ENCODE data around the gene CCDC137. TPM values are rescaled to one million over a fixed set of nuclear protein-coding genes. Genes with fewer than 3 reads are reported as not detected.
A peak's percentile ranks its signal among the peaks of the same experiment; 100 is the strongest.

CCDC137 gene
- polyA plus RNA-seq, 5 donors: 13.8 to 19.4 (median 14.0) TPM

DNA sequence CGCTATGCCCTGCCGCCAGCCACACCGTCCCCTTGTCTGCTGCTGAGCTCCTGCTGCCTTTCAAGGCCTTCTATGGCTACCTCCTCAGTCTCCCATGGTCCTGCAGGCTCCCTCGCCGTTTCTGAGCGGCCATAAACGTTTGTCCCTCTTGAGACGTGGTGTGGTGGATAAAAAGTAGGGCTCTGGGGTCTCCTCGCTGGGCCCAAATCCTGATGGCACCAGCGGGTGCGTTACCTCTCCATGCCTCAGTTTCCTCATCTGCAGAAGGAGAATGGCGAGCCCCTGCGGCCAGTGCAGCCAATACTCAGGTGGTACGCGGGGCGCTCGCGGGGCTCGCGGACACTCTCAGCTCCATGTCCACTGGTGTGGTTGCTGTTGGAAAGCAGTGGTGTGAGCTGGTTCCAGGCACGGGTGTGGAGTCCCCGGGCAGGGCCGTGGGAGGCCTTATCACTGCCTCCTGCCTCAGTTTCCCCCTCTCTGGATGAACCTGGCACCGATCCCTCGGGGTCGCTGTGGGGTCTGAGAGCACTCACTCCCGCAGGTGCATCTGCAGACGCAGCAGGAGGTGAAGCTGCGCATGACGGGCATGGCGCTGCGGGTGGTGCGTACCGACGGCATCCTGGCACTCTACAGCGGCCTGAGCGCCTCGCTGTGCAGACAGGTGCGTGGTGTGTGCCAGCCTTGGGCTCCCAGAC is 48.0 kb downstream of the CCDC137 start:
- DNase-seq: no peak

DNA sequence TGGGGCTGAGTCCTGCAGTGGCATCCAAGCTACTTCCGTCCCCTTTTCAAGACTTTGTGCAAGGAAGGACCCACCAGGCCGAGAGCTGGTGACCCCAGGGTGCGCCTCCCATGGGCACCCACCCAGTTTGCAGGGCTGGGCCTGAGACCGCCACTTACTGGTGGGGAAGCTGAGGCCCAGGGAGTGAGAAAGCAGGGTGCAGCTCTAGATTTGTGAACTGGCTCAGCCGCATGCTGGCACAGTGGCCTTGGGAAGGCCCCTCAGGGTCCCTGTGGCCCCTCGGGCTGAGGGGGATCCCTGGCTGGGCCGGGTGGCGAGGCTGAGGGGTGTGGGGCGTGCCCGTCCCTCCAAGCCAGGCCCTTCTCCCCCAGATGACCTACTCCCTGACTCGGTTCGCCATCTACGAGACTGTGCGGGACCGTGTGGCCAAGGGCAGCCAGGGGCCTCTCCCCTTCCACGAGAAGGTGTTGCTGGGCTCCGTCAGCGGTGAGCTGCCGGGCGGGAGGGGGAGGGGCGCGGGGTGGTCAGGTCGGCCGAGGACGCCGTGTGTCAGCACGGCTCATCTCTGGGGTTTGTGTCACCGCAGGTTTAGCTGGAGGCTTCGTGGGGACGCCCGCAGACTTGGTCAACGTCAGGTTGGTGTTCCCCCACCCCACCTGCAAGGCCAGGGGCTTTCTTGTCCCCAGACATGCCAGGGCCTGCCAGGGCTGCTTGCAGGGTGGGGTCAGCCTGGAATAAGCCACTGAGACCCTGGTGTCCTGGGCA is 48.8 kb downstream of the CCDC137 start:
- DNase-seq: no peak

DNA sequence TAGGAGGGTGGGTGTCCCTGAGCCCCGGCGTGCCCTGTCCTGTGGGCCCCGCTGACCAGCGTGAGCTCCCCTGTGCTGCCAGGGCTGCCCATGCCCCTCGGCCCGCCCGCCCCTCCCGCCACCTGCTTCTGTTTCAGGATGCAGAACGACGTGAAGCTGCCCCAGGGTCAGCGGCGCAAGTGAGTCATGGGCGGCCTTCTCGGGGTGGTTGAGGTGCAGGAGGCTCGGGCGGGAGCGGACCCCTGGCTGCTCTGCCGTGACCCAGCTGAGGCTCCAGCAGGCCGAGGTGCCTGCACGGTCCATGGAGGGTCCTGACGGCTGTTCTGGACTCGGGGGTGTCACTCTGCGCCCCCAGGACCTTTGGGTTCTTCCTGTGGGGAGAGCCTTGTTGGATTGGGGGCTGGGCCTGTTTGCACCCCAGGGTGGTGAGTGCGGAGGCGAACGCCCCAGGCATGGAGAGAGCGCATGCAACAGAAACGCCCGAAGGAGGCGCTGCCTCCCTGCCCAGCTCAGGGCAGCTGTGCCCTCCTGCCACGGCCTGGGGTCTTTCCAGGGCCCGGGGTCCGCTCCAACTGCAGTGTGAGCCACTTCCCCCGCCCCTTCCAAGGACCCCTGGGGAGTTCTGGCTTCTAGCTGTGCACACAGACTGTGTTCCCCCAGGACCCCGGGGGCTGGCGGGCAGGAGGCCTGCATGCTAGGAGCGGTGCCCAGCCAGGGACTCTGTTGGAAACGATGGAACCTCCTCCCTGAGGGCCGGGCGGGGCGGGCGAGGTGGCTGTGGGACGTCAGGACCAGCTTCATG is 49.5 kb downstream of the CCDC137 start:
- DNase-seq: no peak

DNA sequence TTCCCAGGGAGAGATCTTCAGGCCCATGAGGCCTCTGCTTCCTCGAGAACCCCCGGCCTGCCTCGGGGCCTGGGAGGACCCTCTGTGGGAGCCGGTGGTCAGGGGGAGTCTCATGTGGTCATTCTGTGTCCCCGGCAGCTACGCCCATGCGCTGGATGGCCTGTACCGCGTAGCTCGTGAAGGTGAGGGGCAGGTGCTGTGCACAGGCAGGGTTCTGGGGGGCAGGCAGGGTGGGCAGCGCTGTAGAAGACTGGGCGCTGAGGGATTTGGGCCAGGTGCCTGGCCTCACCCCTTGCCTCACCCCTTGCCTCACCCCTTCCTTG is 50.1 kb downstream of the CCDC137 start:
- DNase-seq: no peak

DNA sequence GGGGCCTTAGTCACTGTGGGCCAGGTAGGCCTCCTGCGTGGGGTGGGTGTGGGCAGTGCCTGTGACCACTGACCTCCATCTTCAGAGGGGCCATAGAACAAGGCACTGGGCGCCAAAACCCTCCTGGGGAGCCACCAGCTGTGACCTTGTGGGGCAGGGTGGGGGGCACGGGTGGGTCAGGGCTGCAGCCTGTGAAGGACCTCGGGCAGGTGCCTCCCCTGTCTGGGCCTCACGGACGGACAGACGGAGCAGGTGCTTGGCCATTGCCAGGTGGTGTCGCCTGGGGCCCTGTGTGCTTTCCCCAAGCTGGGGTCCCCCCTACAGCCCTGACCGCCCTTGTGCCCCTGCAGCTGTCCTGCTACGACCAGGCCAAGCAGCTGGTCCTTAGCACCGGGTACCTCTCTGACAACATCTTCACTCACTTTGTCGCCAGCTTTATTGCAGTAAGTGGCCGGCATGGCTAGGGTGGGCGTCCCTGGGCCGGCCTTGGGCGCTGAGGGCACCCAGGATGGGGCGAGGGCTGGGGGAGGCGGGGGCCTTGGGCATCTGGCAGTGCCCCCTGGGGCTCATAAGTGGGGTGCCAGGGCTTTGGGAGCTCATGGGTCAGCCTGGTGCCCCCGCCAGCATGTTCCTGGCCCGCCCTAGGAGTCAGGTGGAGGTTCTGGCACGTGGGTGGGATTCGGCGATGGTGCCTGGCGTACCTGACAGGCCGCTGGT is 50.7 kb downstream of the CCDC137 start:
- no peak for DNase-seq

DNA sequence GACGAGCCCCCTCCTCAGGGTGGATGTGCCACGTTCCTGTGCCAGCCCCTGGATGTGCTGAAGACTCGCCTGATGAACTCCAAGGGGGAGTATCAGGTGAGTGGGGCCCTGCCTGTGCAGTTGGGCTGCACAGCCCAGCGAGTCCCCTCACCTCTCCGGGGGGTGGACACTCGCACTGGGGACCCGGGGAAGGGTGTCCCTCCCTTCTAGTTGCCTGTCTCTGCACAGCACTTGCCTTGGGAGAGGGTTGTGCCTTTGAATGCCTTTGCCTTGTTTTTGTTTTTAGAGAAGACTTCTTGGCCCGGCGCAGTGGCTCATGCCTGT is 51.2 kb downstream of the CCDC137 start:
- no peak for DNase-seq

DNA sequence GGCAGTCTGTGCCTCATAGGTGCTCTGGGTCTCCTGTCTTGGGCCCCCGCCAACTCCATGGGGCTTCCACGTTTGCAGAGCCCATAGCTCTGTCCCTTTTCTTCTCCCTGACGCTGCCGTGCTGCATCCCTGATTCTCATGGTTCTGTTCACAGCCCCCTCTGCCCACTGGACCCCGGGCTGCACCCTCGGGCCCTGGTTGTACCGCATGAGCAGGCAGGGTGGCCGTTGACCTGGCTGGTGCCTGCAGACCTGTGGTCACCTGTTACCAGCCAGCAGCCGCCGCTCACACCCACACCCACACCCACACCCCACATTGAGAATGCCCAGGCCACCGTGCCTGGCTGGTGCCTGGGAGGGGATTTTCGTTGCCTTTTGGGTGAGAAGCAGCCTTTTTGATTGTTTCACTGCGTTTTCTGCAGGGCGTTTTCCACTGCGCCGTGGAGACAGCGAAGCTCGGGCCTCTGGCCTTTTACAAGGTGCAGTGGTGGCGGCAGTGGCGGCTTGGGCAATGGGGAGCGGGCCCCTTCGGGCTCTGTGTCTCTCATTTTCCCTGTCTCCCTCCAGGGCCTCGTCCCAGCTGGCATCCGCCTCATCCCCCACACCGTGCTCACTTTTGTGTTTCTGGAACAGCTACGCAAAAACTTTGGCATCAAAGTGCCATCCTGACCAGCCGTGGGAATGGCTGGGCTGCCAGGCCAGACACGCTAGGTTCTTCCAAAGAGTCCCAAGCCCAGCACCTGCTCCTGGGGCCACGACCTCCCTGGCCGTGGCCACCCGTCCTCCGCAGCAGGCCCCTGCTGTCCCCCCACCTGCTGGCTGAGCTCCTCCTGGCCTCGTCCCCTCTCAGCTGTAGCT is 53.1 kb downstream of the CCDC137 start:
- DNase-seq: no peak

DNA sequence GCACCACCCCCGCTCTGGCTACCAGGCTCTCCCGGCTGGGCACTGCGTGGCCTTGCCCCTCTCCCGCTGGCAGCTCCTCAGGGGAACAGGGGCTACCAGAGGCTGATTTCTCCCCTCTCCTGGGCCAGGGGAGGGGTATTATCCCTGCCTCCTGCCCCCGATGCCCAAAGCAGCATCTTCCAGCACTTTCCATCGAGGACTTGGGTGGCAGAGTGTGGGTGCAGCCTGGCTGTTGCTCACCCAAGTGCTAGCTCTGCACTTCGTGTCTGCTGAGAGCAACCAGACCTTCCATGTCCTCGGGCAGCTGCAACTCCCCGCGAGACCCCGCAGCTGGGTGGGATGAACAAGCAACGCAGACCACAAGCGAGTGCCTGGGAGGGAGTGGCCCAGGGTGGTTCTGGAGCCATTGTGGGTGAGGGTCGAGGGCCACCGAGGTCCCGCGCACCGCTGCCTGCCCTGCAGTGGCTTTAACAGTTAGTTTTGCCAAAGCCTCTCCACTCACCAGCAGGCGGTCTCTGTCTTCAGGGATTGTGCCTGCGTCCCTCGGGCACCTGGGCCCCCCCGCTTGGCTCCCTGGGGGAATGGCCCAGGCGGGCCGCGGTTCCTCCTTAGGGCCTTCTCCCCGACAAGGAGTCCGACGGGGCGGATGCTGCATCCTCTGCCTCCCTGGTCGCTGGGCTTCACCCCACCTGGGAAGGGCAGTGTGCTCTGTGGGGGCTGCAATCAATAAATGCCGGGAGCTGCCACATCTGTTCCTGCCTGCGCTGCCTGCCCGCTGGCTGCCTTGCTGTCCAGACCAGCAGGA is 53.9 kb downstream of the CCDC137 start:
- no peak for DNase-seq

DNA sequence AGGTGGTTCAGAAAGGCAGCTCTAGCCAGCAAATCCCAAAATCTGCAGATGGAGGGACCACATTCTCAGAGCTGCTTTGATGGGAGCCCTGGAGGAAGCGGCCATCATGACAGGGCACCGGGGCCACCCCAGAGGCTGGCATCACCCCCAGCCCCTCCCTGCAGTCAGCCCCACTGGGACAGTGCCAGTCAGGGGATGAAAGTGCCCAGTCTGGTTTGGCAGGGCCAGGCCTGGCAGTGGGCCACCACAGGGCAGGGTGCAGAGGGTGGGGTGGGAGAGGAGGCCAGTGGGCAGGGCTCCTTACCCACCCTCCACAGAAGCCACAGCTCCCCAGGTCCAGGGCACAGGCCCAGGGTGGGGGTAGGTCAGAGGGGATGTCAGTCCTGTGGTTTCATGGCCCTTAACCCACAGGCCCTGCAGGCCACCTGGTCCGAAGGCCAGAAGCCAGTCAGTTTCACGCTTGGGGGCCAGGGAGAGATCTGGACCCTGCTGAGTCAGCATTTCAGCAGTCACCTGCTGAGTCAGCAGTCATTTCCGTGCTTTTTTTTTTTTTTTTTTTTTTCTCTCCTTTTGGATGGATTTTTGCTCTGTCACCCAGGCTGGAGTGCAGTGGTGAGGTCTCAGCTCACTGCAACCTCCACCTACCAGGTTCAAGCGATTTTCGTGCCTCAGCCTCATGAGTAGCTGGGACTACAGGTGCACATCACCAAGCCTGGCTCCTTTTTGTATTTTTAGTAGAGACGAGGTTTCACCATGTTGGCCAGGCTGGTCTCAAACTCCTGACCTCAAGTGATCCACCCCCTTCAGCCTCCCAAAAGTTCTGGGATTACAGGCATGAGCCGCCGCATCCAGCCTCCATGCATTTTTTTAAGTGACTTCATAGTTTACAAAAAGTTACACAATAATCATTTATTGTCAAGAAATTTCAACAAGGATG is 55.9 kb downstream of the CCDC137 start:
- DNase-seq: peak; percentile 58 to 69

Other genes starting within 250 kb of the CCDC137 start
- gene ACTG1, start 153.9 kb upstream of the CCDC137 start, polyA plus RNA-seq (ENCODE audit: insufficient read depth in 1 of 5, insufficient read length in 5 of 5, low replicate concordance in 1 of 5): 1,000 to 10,000 TPM; 2,069 to 3,045 (median 2,504) TPM
- 1 to 10 TPM in 3 of 5 donors, under 1 TPM in 2; 0.76 to 2.7 (median 1.3) TPM for gene FSCN2, start 138.4 kb upstream of the CCDC137 start, polyA plus RNA-seq (ENCODE audit: insufficient read depth in 1 of 5, insufficient read length in 5 of 5, low replicate concordance in 1 of 5)
- gene FAAP100, start 114.4 kb upstream of the CCDC137 start, polyA plus RNA-seq (ENCODE audit: insufficient read depth in 1 of 5, insufficient read length in 5 of 5, low replicate concordance in 1 of 5): 10 to 100 TPM; 16.7 to 37.6 (median 29.3) TPM
- gene NPLOC4, start 29.6 kb upstream of the CCDC137 start, polyA plus RNA-seq (ENCODE audit: insufficient read depth in 1 of 5, insufficient read length in 5 of 5, low replicate concordance in 1 of 5): 10 to 100 TPM; 42.5 to 62.6 (median 53.3) TPM
- gene TSPAN10, start 29.5 kb upstream of the CCDC137 start, polyA plus RNA-seq (ENCODE audit: insufficient read depth in 1 of 5, insufficient read length in 5 of 5, low replicate concordance in 1 of 5): 1 to 10 TPM; 3.1 to 7.5 (median 3.7) TPM
- gene PDE6G, start 10.2 kb upstream of the CCDC137 start, polyA plus RNA-seq (ENCODE audit: insufficient read depth in 1 of 5, insufficient read length in 5 of 5, low replicate concordance in 1 of 5): 1 to 10 TPM; 4.1 to 9.0 (median 5.0) TPM
- gene OXLD1, start 132 bp upstream of the CCDC137 start, polyA plus RNA-seq (ENCODE audit: insufficient read depth in 1 of 5, insufficient read length in 5 of 5, low replicate concordance in 1 of 5): 10 to 100 TPM in 4 of 5 donors, 1 to 10 TPM in 1; 8.8 to 18.2 (median 11.0) TPM
- 10 to 100 TPM; 38.7 to 53.2 (median 45.5) TPM for gene ARL16, start 17.1 kb downstream of the CCDC137 start, polyA plus RNA-seq (ENCODE audit: insufficient read depth in 1 of 5, insufficient read length in 5 of 5, low replicate concordance in 1 of 5)
- 10 to 100 TPM; 76.4 to 92.3 (median 82.1) TPM for gene HGS, start 17.3 kb downstream of the CCDC137 start, polyA plus RNA-seq (ENCODE audit: insufficient read depth in 1 of 5, insufficient read length in 5 of 5, low replicate concordance in 1 of 5)
- 10 to 100 TPM; 23.5 to 52.8 (median 28.3) TPM for gene MRPL12, start 36.6 kb downstream of the CCDC137 start, polyA plus RNA-seq (ENCODE audit: insufficient read depth in 1 of 5, insufficient read length in 5 of 5, low replicate concordance in 1 of 5)
- 10 to 100 TPM in 1 of 5 donors, 1 to 10 TPM in 4; 5.4 to 12.7 (median 9.5) TPM for gene SLC25A10, start 45.5 kb downstream of the CCDC137 start, polyA plus RNA-seq (ENCODE audit: insufficient read depth in 1 of 5, insufficient read length in 5 of 5, low replicate concordance in 1 of 5)
- gene GCGR, start 137.4 kb downstream of the CCDC137 start, polyA plus RNA-seq (ENCODE audit: insufficient read depth in 1 of 5, insufficient read length in 5 of 5, low replicate concordance in 1 of 5): under 1 TPM in 4 of 5 donors, not detected in 1; 0.08 to 0.42 (median 0.20) TPM
- gene MCRIP1, start 166.6 kb downstream of the CCDC137 start, polyA plus RNA-seq (ENCODE audit: insufficient read depth in 1 of 5, insufficient read length in 5 of 5, low replicate concordance in 1 of 5): 100 to 1,000 TPM in 1 of 5 donors, 10 to 100 TPM in 4; 53.6 to 144 (median 89.4) TPM
- gene PPP1R27, start 168.3 kb downstream of the CCDC137 start, polyA plus RNA-seq (ENCODE audit: insufficient read depth in 1 of 5, insufficient read length in 5 of 5, low replicate concordance in 1 of 5): 1 to 10 TPM in 1 of 5 donors, under 1 TPM in 4; 0.11 to 1.7 (median 0.15) TPM
- 100 to 1,000 TPM; 405 to 645 (median 548) TPM for gene P4HB, start 193.8 kb downstream of the CCDC137 start, polyA plus RNA-seq (ENCODE audit: insufficient read depth in 1 of 5, insufficient read length in 5 of 5, low replicate concordance in 1 of 5)
- gene ARHGDIA, start 204.6 kb downstream of the CCDC137 start, polyA plus RNA-seq (ENCODE audit: insufficient read depth in 1 of 5, insufficient read length in 5 of 5, low replicate concordance in 1 of 5): 100 to 1,000 TPM; 109 to 300 (median 150) TPM
- 100 to 1,000 TPM in 1 of 5 donors, 10 to 100 TPM in 4; 65.2 to 102 (median 69.9) TPM for gene ALYREF, start 224.8 kb downstream of the CCDC137 start, polyA plus RNA-seq (ENCODE audit: insufficient read depth in 1 of 5, insufficient read length in 5 of 5, low replicate concordance in 1 of 5)
- gene ANAPC11, start 225.0 kb downstream of the CCDC137 start, polyA plus RNA-seq (ENCODE audit: insufficient read depth in 1 of 5, insufficient read length in 5 of 5, low replicate concordance in 1 of 5): 100 to 1,000 TPM in 1 of 5 donors, 10 to 100 TPM in 4; 58.1 to 139 (median 77.9) TPM
- gene NPB, start 235.5 kb downstream of the CCDC137 start, polyA plus RNA-seq (ENCODE audit: insufficient read depth in 1 of 5, insufficient read length in 5 of 5, low replicate concordance in 1 of 5): 1 to 10 TPM in 4 of 5 donors, under 1 TPM in 1; 0.85 to 1.4 (median 1.3) TPM
- 10 to 100 TPM; 13.9 to 26.7 (median 15.7) TPM for gene PCYT2, start 244.7 kb downstream of the CCDC137 start, polyA plus RNA-seq (ENCODE audit: insufficient read depth in 1 of 5, insufficient read length in 5 of 5, low replicate concordance in 1 of 5)

Measured in right lung (tissue), 5 donors.